SIG-M5 treated with dmso at 0.1 percent for 504 hours (cell line): ENCODE results near the gene IPO5.
"Not testable (repeated sequence)": the region's sequence is repeated elsewhere in the genome, so short reads cannot be mapped to it uniquely, and the experiment has no call there.

Source experiments
- DNase-seq: peaks from one replicate; lab custom pipeline; 2025; ENCODE audit not compliant: unreplicated experiment; lab: John Stamatoyannopoulos, UW

The IPO5 gene

DNA sequence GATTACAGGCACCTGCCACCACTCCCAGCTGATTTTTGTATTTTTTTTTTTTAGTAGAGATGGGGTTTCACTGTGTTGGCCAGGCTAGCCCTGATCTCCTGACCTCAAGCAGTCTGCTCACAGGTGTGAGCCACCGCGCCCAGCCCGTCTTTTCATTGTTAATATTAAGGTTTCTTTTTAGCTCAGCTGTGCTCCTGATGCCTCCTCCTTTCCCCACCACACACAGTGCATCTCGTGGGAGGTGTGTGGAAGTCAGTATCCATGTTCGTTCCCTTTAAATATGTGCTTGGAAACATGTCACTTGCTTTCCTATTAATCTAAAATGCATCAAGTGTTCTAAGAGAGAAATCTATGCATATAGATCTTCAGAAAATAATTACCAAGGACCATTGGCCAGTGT, 53.5 kb downstream of the IPO5 start:
- DNase-seq, result no peak

DNA sequence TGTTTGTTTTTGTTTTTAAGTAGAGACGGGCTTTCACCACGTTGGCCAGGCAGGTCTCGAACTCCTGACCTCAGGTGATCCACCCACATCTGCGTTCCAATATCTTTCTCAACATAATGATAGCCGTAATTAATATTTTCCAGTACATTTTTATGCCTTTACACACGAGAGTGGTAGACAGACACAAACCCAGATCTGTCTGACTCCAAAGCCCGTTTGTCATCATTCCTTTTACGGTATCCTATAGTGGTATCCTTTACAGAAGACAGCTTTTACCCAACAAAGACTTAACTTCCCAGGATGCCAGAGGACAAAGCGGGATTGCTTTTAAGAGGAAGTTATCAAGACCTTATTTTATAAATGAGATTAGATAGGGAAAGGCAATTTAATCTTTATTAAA, 59.8 kb downstream of the IPO5 start:
- no peak for DNase-seq

DNA sequence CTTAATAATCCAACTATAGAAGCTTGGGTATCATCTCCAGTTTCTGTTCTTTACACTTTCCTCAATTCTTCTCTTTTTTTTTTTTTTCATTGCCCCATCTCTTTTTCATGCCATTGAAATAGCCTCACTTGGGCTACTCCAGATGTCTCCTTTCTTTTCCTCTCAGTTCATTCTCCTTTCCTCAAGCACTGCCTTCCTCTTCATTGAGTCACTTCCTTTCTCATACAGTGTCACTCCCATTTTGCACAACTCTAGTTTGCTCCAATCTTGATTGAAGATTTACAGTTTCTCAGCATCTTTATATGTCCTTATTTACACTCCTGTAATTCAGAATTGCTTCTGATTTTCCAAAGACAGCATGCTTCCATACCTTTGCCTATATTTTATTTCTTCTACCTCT, 61.3 kb downstream of the IPO5 start:
- DNase-seq, result no peak

DNA sequence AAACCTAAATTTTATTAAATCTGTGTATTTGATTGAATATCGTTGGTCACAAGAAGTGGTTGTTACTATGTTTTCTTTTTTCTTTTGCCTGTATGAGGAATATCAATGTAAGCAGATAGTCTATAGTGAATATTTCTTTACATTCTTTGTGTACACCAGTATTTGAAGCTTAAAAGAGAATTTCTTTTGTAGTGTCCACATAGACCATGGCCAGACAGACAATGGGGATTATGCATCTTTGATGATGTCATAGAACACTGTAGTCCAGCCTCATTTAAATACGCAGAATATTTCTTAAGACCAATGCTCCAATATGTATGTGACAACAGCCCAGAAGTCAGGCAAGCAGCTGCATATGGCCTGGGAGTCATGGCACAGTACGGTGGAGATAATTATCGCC, 64.8 kb downstream of the IPO5 start:
- DNase-seq, result no peak

DNA sequence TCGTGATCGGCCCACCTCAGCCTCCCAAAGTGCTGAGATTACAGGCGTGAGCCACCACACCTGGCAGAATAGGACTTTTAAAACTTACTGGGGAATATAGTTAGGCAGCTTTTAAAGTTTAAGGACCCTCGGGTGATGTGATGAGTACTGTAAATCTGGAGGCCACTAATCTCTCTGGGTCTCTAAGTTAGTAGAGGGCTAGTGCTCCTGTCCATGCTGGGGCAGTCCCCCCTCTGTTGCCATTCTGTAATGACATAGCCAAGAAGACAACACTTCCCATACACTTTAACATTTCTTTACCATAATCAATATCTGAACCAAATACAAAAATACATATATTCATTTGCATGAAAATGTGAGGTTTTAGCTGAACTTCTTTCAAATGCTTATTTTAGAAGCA, 65.7 kb downstream of the IPO5 start:
- no peak for DNase-seq

DNA sequence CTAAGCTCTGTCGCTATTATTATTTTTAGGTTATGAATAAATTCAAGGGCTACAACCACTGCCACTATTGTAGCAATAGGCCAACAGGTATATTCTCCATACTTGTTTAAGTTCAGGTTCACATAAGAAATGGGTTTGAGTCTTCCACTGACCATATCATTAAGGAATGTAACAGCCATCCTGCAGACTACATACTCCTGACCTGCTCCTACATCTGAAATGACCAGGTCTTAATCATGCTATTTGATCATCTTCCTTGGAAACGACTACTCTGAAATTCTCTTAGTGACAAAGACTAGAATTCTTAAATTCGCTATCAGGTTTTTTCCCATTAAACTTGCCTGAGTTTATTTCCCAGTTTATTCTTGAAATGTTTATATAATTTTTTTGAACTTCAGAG, 66.8 kb downstream of the IPO5 start:
- no peak for DNase-seq

DNA sequence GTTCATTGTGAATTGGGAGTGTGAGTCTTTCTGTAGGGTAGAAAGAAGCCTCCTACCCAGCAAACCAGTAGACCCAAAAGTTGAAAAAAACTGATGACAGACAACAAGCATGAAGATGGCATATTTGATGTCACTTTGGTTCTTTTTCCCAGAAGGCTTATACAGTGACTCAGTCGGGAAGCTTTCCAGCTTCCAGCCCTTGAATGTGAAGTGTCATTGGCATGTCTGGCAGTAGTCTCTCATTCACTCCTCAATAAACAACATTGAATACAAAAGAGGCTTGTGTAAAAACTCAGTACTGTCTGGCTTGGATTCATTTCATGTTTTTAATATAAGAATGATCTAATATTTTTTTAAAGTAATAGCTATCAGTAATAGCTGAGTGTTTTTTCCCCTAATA, 68.7 kb downstream of the IPO5 start:
- no peak for DNase-seq

DNA sequence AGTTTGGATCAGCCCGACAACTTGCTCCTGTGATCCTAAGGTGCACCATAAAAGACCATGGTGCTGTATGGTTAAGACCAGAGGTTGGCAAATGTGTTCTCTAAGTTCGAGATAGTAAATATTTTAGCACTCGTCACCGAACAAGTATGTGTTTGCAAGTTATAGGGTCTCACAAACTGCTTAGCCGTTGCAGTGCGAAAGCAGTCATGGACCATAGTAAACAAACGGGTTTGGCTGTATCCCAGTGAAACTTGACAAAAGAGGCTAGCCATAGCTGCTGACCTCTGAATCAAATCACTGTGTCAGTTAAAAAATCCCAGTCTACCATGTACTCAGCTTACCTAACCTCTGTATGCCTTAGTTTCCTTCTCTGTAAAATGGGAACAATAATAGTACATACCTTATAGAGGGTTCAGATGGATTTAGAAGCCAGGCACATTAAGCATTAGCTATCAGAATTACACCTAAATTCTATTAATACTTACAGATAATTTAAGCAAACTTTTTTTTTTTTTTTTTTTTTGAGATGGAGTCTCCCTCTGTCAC, 72.1 kb downstream of the IPO5 start:
- DNase-seq, result no peak

DNA sequence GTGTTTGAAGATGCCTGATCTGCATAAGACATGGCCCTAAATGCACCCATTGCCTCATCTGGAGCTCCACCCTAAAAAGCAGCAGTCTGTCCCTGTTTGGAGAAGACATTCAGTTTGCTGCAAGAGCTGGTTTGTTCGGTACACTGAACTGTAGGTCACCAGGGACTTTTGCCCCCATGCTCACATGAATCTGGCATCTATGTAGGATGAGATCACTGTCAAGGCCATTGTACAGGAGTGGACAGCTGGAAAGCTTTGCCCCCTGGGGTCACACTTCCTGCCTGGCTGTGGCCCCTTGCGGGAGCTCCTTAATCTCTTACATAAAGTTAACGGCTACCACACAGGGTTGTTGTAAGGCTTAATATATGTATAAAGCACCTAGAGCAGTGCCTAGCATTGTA, 73.0 kb downstream of the IPO5 start:
- no peak for DNase-seq

DNA sequence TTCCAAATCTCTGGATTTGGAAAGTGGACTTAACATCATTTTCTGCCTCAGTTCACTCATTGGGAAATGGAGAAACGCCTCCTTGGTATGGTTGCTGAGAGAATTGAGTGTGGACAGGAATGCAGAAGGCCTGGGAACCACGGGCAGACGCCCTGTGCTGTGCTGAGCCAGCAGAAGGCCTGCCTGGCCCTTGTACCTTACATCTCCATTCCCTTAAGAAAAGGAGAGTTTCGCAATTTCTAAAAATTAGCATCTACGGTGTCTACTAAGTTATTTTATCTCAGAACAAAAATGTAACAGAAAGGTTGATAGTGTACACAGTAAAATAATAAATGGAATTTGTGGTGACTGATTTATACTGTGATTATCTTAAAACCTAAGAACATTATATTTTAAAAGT, 78.7 kb downstream of the IPO5 start:
- DNase-seq, result no peak

DNA sequence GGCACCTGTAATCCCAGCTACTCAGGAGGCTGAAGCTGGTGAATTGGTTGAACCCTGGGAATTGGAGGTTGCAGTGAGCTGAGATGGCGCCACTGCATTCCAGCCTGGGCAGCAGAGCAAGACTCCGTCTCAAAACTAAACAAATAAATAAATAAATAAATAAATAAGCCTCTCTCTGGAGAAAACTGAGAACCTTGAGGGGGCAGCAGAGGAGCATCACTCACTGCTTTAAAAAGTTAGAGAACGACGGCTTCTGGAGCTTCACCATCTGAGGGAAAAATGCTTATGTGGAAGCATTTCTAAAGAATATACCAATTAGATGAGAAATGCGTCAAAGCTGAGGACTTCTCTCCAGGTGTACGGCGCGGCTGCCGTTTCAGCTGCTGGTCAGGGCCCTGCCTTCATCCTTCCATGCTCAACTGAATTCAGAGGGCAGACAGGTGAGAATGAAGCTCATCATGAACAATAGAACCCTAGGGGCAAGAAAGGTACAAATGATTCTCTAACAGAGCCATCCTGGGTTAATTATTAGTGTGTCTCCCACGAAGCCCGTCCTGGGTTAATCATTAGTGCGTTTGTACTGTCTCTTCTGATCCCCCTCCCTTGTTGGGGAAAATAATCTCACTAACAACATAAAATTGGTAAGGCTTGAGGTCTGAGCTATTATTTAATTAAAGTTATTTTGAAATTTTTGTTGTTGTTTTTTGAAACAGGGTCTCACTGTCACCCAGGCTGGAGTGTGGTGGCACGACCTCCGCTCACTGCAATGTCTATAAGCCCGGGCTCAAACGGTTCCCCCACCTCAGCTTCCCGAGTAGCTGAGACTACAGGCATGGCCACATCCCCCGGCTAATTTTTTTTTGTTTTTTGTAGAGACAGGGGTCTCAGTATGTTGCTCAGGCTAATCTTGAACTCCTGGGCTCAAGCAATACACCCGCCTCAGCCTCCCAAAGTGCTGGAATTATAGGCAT, 80.1 kb downstream of the IPO5 start:
- DNase-seq, result no peak

DNA sequence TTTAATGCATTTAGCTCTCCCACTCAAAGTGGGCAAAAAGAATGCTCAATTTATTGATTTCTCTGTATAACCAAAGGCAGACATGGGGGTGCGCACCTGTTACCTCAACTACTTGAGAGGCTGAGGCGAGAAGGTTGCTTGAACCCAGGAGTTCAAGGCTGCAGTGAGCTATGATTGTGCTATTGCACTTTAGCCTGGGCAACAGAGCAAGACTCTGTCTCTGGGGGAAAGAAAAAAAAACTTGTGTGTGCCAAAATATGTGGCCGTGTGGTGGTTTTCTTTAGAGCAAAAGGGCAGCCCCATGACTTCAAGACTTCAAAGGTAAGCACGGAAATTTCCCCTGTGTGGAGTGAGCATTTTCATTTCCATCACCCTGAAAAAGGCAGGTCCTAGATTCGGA, 81.9 kb downstream of the IPO5 start:
- no peak for DNase-seq

DNA sequence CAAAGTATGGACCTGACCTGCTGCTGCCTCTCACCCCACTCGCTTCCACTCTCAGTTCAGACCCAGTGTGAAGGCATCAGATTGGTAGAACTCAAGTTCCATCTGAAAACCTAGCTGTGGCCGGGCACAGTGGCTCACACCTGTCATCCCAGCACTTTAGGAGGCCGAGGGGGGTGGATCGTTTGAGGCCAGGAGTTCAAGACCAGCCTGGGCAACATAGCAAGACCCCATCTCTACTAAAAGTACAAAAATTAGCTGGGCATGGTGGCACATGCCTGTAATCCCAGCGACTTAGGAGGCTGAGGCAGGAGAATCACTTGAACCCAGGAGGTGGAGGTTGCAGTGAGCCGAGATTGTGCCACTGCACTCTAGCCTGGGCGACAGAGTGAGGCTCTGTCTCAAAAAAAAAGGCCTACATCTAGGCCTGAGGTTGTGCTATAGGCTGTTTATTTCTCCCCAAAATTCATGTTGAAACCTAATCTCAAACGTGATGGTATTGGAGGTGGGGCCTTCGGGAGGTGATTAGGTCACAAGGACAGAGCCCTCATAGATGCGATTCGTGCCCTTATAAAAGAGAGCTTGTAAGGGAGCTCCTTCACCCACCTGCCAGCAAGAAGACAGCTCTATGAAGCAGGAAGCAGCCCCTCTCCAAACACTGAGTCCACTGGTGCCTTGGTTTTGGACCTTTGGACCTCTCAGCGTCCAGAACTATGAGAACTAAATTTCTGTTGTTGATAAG, 83.3 kb downstream of the IPO5 start:
- not testable (repeated sequence) for DNase-seq

DNA sequence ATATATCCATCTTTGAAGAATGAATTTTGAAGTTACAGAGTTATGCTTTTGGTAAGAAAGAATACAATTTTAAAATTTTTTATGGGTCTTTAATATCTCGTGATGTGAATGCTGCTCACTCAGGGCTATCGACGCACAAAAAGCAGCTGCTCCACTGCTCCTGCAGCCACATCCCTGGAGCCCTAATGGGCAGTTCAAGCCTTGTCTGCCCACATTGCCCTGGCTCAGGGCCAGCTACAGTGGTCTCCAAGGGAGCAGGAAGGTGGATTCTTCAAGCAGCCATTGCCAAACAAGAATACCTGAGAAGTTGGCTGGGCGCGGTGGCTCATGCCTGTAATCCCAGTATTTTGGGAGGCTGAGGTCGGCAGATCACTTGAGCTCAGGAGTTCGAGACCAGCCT, 85.8 kb downstream of the IPO5 start:
- DNase-seq, result no peak

DNA sequence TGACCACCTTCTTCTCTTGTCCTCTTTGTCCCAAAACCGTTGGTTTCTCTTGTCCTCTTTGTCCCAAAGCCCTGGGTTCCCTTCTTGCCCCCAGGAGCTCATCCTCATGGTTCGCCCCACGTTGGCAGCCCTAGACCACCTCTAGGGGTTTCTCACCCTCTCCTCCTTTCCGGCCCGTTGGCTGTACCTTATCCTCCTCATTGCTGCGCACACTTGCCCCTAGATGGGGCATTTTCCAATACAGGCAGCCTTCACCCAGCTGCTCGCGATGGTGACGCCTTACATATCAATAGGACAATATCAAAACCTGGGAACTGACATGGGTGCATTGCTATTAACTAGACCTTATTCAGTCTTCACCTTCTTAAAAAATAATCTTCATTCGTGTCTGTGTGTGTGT, 86.5 kb downstream of the IPO5 start:
- DNase-seq, result no peak

DNA sequence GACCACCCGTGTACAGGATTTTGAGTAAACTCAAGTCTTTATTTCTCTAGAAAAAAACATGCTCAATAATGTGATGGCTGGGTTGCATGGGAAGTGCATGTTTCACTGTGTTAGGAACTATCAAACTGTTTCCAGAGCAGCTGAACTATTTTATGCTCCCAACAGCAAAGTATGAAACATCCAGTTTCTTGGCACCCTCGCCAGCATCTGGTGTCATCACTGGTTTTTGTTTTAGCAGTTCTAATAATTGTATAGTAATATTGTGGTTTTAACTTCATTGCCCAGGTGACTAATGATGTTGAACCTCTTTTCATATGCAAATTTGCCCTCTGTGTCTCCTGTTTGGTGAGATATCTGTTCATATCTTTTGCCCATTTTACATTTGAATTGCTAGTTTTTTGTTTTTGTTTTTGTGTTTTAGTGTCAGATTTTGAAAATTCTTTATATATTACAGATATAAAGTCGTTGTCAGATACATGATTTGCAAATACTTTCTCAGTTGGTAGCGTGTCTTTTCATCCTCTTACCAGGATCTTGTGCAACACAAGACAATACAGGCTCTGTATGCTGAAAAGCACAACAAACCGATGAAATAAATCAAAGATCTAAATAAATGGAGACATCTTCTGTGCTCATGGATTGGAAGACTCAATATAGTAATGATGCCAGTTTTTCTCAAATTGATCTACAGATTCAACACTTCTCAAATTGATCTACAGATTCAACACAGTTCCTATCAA, 87.8 kb downstream of the IPO5 start:
- DNase-seq, result no peak

DNA sequence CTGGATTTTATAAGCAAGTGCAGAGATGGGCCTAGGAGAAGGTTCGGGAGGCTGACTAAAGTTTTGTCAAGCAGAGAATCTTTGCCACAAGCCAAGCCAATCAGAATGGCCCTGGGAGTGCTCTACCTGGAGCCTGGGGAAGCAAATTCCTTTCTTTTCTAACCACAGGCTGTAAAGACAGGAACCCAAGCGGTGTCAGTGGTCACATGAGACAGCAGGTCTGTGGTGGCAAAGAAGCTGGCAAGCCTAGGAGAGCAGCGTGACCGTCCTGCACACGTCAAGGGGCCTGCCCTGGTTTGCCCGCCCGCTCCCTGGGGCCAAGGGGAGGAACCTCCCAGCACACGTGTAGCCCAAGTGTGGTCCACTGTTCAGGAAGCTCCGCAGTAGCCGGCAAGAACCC, 90.8 kb downstream of the IPO5 start:
- DNase-seq, result no peak

DNA sequence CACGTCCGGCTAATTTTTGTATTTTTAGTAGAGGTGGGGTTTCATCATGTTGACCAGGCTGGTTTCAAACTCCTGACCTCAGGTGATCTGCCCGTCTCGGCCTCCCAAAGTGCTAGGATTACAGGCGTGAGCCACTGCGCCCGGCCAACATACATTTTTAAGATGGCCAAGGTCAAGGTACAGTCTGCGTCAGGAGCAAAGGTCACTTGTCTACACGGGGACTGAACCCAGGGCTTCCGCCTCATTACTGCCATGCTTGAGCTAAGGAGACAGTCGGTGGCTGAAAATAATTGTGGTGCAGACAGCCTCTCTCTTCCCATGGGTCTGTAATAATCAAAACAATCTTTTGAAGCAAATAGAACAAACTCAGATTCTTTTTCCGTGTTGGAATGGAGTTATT, 94.3 kb downstream of the IPO5 start:
- DNase-seq, result not testable (repeated sequence)

DNA sequence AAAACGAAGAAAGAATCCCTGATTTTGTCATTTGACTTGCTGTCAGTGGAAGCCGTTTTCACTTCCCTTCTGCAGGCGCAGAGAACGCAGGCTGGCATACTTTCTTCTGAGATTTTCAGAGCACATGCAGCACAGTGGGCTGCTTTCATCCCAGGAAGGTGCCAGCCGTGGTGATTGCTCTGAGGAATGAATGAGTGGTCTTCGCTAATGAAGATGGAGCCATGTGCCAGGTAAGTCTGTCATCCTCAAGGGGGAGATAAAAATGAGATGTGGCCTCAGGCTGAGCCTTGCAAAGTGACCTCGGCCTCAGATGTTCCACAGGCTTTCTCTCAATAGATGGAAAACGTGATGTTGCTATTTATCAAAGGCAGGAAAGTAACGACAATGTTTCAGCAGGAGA, 94.8 kb downstream of the IPO5 start:
- no peak for DNase-seq

DNA sequence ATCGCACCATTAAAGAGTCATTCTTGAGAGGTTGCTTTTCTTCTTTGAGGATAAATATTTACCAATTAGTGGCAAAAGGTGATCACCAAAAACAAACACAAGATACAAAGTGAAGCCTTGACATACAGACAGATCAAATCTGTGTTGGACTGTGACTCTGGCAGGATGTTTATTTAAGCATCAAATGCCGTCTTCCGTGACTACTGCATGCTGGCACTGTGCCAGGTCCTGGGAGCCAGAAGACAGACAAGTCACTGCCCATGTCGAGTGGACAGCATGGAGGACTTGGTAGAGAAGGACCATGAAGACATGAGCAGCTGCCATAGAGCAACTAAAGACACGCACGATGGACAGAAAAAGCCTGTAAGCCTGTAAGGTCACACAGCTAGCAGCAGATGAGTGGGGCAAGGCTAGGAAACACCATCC, 96.6 kb downstream of the IPO5 start:
- no peak for DNase-seq

DNA sequence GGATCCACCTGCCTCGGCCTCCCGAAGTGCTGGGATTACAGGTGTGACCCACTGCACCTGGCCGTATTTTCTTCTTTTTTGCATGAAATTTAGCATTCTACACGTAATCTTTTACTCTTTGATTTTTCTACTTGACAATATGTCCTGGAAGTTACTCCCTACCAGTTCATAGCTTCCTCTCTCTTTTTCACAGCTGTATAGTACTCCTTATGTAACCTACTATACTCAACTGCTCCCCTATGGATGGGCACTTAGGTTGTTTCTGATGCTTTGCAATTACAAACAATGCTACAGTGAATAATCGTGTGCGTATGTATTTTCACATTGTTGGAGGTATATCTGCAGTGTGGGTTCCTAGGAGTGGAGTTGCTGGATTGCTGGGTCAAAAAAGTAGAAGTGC, 98.9 kb downstream of the IPO5 start:
- DNase-seq, result no peak
